ENCODE measurements around the gene LRRC8D.

GRCh38 chr1:89939693-89940438 is 119.0 kb downstream of the LRRC8D start:
- TF ChIP-seq EZH2phosphoT487 (IDR thresholded peaks at IDR 0.05; ENCODE audit: insufficient read depth, low read depth) (no peak), EZH2 (IDR thresholded peaks at IDR 0.05; ENCODE audit: insufficient read depth, poor library complexity, severe bottlenecking) (no peak)

All from GM23248 (cell line).